ENCODE data around the gene MYL1.

The MYL1 gene

DNA sequence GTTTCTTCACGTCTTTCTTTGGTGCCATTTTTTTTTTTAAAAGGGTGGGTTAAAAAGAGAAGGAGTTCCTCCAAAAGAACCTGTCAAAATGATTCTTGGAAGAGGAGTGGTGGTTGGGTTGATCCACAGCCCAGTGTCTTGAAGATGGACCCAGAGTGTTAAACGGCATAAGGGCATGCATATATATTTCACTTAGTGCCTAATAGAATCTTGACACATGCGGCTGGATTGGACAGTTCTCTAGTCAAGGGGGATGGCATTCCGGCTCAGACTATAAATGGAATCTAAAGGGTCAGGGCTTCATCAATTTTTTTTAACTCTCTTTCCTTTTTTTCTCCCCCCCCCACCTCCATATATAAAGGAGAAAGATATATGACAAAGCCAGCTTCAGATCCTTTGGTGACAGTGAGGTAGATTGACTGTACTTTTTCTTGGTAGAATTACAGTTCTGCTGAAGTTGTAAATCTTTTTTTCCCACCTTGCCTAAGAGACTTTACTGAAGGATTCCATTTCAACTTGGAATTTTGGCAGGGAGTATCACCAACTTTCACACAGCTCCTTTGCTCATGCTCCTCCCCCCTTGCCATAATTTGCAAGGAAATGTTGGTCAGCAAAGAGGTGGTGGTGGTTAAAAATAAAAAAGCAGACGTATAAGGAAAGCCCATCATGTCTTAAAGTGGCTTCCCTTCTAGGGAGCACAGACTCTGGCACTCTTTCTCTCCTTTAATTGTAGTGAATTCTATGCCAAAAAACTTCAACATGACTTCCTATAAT is at the start of gene MYL1:
Gene MYL1, minus strand, starts transcription at position 160 of the 774 bp plus-strand sequence. Its CDS starts 132 bp downstream, at position 28.
- Histone ChIP-seq H3K4me3 (no peak within 1 kb of the TSS), H3K27ac (no peak within 1 kb of the TSS)

DNA sequence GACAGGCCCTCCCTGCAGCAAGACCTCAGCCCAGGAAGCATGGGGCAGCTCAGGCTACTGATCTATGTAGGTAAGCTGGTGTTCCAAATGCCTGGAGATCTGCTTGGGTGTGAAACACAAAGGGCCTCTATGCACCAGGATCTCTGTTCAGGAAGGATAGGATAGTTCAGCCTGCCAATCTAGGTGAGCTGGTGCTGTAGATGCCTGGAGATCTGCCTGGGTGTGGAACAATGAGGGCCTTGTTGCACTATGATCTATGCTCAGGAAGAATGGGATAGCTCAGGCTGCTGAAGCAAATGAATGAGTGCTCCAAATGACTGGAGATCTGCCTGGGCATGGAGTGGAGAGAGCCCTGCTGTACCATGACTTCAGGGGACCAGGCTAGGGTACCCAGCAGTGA is 48.9 kb upstream of the MYL1 start:
- Histone ChIP-seq H3K27ac (no peak overlapping the region), H3K4me3 (no peak overlapping the region)

DNA sequence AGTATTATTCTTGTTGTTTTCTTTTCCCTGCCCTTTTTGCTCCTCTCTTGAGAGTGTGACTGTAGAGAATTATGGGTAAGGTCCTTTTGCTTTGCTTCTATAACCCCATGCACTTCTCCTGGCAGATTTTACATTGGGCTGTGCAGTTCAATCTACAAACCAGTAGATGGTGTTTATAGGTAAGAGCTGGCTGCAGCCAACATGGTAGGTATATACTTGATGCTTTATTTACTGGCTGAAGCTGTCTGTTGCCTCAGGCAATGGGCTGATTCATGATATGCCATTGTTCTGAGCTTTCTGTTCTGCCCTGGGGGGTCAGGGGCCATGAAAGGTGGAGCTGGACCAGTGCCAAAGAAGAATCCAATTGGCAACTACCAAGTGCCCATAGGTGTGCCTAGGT is 48.3 kb upstream of the MYL1 start:
- no peak overlapping the region for H3K27ac ChIP-seq
- no peak overlapping the region for H3K4me3 ChIP-seq

DNA sequence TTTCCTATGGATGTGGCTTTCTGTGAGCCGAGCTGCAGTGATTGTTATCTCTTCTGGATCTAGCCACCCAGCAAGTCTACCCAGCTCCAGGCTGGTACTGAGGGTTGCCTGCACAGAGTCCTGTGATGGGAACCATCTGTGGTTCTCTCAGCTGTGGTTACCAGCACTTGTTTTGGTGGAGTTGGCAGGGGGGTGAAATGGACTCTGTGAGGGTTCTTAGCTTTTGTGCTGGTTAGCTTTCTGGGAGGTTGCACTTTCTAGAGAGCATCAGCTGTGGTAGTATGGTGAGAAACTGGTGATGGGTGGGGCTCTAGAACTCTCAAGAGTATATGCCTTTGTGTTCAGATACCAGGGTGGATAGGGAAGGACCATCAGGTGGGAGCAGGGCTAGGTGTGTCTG is 45.4 kb upstream of the MYL1 start:
- Histone ChIP-seq H3K4me3 (no peak overlapping the region), H3K27ac (no peak overlapping the region)

DNA sequence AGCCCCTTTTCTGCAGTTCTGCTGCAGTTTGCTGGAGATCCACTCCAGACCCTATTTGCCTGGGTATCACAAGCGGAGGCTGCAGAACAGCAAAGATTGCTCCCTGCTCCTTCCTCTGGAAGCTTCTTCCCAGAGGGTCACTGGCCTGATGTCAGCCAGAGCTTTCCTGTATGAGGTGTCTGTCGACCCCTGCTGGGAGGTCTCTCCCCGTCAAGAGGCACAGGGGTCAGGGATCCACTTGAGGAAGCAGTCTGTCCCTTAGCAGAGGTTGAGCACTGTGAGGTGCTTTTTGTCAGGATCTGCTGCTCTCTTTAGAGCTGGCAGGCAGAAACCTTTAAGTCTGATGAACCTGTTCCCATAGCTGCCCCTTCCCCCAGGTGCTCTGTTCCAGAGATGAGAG is 42.0 kb upstream of the MYL1 start:
- Histone ChIP-seq H3K27ac (no peak overlapping the region), H3K4me3 (no peak overlapping the region)

DNA sequence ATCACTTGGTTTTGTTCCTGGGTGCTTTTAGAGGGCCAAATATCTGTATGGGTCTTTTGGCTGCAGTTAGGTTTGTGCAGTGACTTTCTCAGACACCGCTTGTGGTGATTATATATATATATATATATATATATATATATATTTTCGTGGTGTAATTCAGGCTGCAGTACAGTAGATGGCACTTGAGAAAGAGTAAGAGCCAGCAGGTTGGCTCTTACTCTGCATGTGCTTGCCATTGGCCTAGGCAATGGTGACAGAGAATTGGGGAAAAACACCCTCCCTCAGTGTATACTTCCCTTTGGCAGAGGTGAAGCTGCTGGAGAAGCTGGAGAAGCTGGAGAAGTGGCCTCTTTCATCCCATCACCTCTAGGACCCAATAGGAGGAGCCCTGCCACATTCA is 22.2 kb upstream of the MYL1 start:
- no peak overlapping the region for H3K4me3 ChIP-seq
- no peak overlapping the region for H3K27ac ChIP-seq

DNA sequence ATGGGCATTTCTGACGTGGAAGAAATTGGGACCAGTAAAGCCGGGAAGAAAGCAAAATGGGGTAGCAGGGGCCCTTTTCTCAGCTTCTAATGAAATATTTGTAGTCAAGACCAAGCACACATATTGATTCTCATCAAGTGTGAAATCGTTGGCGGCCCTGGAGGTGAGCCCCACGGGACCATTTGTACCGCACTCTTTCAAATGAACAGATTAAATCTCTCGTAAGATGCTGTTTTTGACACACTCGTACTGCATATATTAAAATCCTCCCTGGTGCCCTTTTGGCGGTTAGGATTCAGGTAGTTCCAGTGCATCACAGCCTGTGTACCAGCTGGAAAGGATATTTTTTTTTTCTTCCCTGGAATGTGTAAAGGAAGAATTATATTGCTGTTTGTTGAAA is 9.9 kb upstream of the MYL1 start:
- Histone ChIP-seq H3K27ac (no peak overlapping the region), H3K4me3 (no peak overlapping the region)

DNA sequence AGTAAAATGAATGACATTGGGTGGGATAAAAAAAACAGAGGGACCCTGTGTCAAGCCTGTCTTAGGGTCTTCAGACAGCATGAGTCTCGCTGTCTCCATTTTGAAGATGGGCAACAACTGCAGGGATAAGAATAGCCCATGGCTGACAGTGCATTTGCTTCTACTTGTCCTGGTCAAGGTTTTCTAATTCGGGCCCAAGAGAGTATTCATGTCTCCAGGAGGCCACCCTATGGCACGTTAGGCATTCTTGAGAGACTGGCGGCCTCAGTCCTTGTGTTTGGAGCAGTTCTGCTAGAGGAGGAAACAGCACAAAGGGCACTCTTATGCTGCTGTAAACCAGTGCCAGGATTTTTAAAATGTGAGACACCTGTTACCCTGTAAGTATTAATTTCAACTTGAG is 9.5 kb upstream of the MYL1 start:
- Histone ChIP-seq H3K4me3 (no peak overlapping the region), H3K27ac (no peak overlapping the region)

DNA sequence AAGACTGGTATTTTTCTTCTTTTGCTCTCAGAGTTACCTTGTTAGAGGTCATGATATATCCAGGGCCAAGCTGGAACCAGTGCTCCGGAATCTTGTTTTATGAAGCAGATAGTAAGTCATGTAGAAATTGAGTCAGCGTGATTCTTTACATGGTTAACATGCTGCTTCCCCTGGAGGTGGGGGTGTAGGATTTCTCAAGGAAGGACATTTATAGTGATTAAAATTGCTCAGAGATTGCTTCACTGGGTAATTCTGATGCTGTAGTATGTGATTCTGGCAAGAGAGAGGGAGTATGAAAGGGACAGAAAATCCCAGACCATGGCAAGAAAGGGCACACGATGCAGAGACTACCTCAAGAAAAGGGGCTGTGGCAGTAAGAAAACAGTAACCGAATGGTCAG is 8.0 kb upstream of the MYL1 start:
- H3K4me3 ChIP-seq = no peak overlapping the region
- H3K27ac ChIP-seq = no peak overlapping the region

DNA sequence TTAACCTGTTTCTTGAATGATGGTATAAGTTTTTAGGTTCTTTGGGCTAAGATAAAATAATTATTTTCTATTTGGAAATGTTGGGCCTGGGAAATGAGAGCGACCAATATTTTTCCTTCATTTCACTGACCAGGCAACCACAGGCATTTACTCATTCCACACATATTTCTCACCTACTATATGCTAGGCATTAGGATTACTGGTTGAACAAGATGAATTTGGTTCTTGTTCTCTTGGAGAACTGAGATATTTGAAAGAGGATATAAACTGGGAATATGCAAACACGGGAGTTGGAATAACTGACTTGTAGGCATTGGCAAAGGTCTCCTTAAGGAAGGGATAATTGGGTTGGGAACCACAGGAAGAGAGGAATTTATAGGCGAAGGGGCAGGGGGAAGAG is 3.9 kb upstream of the MYL1 start:
- Histone ChIP-seq H3K4me3 (no peak overlapping the region), H3K27ac (no peak overlapping the region)

DNA sequence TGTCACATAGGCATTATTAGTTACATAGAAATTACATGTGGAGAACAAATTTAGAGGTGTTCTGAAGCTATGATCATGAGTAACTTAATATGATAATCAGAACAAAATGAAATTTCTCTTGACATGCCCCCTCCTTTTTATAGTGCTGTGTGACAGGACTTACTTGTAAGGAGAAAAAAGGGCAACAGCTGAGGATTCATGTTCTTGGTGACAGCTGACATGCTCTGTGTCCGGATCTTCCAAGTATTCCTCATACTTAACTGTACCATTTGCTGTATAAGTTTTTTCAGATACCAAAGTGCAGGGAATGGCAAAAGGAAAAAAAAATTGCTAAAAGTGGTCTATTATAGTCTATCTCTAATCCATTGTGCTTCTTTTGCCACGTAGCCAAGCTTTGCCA is 3.5 kb upstream of the MYL1 start:
- Histone ChIP-seq H3K4me3 (no peak overlapping the region), H3K27ac (no peak overlapping the region)

DNA sequence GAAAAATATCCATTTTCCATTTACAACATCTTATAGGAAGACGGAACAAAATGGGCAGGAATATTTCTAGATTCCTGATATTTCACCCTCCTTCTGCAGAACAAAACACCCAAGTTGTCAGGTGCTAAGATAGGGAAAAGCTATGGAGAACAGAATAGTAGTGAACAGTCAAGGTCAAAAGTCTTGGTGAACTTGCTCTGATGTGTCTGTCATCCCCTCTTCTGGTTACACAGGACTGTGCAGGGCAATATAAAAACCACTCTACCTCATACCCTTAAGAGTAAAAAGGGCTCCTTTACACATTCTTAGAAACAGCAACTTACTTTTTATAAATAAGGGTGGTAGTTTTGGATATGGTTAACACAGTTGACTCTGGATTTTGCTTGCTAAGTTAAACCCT is 4.4 kb downstream of the MYL1 start:
- no peak overlapping the region for H3K4me3 ChIP-seq
- no peak overlapping the region for H3K27ac ChIP-seq

DNA sequence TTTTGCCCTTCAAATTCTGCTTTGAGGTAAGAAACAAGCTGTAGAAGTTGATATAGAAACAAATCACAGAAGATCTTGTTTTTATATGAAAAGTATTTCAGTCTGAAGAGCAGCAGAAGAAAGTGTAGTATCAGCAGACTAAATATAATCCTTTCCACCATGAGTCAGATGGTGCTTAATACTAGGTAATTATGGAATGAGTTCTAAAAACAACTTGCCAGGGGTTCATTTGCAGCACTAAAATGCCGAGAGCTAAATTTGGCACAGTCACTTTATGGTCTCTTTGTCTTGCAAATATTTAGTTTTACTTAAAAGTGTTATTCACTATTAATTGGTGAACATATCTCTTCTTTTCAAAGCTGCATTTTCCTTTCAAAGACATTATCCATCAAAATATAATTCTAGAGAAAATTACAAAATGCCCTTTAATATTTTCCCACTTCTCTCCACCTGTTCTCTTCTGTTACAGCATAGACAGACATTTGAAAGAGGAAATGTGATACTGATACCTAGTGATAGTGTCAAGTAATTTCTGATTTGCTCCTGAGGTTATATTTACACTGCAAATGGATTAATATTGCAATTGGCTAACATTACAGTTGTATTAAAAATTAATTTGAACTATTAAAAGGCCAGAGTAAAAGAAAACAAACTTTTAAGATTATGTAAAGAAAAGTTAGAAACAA is 5.3 kb downstream of the MYL1 start:
- H3K27ac ChIP-seq = no peak overlapping the region
- H3K4me3 ChIP-seq = no peak overlapping the region

DNA sequence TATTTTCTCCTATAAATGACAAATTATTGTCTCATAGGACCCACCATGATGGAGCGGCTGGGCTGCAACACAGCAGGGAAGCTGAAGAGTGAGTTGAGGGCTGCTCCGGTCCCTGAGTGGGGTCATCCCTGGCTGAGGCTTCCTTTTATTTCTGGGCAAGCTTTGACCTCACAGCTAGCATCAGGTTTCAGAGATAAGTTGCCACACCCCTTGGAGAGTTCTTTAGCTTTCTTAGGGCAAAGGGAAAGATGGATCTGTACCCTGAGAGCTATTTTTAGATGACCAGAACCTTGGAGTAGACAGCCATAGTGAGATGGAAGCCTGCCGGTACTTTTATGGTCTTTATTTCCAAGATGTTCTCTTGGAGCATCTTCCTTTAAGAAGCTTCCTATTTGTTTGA is 11.5 kb downstream of the MYL1 start:
- no peak overlapping the region for H3K27ac ChIP-seq
- no peak overlapping the region for H3K4me3 ChIP-seq

DNA sequence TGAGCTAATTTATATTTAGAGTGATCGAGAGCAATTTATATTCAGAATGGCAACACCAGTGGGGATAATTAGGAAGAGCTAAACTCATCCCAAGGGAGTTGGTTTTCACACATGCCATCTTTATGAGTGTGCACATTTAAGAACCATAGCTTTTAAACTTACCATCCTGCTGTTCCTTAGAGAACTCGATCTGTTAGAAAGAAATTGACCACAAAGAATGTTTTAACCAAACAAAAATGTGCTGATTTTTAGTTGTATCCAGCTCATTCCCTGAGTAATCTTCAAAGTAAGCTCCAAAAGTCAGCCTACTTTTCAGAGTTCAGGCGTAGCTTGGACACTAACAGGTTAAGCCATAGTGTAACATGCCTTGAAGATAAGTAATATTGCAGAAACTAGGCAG is 12.6 kb downstream of the MYL1 start:
- H3K27ac ChIP-seq = no peak overlapping the region
- no peak overlapping the region for H3K4me3 ChIP-seq

DNA sequence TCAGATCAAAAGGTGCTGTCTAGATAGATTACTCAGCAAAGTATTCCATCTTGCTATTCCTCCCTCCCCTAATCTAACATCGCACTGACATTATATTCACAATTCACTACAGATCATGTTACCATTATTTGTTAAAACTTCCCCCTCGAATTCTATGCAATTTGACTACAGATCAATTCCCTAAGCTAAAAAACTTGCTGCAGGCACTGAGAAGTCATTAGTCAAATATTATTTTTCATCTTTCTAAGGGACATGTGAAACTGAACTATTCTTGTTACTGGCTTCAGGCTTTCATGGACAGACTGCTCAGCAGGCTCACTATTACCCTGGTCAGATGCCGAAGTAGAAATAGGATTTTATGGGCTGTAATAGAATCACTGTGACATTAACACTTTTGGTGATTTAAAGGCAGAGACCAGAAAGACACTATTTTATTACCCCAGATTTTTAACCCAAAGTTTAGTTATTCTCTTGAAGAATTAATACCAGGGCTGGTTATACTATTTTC is 15.1 kb downstream of the MYL1 start:
- Histone ChIP-seq H3K27ac (no peak overlapping the region), H3K4me3 (no peak overlapping the region)

DNA sequence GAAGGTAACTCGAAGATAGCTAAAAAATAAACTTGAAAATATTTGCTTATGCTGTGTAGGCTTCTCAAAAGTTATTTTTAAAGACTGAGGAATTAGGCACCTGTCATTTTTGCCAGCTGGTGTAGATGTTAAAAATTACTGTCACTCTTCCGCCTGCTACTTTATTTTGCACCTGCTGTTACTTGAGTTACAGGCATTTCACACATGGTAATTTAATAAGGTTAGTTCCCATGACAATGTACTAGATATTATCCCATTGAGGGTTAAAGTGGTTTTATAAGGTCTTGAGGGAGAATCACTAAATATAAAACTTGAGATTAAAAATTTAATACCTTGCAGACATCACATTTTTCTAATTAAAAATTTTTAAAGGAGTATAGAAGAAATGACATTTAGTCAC is 26.6 kb downstream of the MYL1 start:
- Histone ChIP-seq H3K27ac (no peak overlapping the region), H3K4me3 (no peak overlapping the region)

DNA sequence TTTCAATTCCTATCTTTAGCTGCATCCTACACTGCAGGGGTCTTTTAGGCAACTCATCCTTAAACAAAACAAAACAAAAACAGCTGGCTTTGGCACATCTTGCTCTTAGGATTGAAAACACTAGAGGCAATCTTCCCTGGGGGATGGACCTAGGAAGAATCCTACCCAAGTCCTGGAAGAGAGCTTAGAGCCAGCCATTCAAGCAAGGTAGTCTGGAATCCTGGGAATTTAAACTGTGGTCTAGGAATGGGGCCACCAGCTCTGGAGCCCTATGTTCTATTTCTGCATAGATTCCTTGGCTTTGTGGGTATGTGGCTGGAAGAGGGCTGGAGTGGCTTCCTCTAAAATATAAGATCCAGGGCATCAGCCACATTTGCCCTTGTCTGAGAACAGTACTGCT is 27.7 kb downstream of the MYL1 start:
- Histone ChIP-seq H3K27ac (no peak overlapping the region), H3K4me3 (no peak overlapping the region)

DNA sequence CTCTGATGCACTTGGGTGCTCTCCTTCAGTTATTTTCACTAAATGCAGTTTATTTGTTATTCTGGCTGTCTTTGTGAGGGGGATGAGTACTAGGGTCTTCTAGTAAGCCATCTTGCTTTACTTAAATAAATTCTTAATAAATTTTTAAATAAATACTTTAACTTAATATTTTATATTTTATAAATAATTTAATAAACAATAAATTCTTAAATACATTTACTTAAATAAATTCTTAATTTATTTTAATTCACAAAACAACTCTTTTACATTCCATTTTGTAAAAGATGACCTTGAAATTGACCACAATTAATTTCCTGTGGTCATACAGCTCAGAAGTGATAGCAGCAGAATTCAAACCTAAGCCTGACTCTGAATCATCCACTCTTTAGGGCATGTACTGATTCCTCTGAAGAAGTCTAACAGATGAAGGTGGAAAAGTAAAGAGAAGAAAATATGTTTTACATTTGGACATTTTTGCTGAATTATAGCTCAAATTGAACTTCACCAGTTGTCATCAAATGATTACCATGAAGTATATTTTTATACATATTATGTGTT is 28.8 kb downstream of the MYL1 start:
- Histone ChIP-seq H3K4me3 (no peak overlapping the region), H3K27ac (no peak overlapping the region)

DNA sequence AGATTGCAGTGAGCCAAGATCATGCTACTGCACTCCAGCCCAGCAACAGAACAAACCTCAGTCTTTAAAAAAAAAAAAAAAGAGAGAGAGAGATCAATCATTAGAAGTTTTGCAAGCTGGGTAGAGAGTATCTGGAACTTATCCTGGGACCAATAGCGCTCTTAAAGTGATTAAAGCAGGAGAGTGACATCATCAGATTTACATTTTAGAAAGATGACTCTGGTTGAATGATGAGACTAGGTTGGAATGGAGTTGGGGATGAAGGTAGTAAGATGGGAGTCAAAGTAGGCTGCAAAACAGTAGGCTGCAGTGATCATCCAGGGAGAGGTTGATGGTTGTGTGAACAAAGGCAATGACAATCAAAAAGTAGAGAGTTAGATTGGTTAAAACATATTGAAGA is 37.8 kb downstream of the MYL1 start:
- no peak overlapping the region for H3K4me3 ChIP-seq
- H3K27ac ChIP-seq = no peak overlapping the region

DNA sequence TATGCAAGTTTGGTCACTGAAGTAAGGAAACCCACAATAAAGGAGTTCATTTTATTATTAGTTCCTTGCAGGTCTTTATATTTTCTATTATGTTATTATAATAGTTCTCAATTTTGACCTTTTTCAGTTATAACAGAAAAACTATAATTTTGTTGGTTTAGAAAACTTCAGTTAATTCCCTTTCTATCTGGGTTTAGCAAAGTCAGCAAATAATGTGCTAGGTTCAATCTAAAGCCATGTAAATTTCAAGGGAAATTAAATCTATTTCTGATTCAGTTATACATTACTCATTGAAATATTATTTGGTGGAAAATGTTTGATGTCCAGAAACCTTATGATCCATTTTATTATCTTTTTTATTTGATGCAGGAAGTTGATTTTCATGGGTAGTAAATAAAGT is 43.7 kb downstream of the MYL1 start:
- H3K27ac ChIP-seq = no peak overlapping the region
- H3K4me3 ChIP-seq = no peak overlapping the region

All from skin epidermis (tissue), 12 donors.